Bone marrow (tissue), 2 donors: ENCODE measurements around the gene CD6.

Experiments used
- DNase-seq, 2 donors: peaks; one replicate each; lab custom pipeline; 2025; lab: John Stamatoyannopoulos, UW

CD6 gene

GRCh38 chr11:60971520-60971919, at the start of gene CD6:
Gene CD6, plus strand, starts transcription at chr11:60971680. Its CDS starts 186 bp downstream, at chr11:60971866.
- no peak for DNase-seq

- no peak for DNase-seq
Observed at GRCh38 chr11:60921777-60922335, 49.6 kb upstream of the CD6 start.

GRCh38 chr11:60922906-60923305, 48.6 kb upstream of the CD6 start:
- no peak for DNase-seq

- no peak for DNase-seq
Observed at GRCh38 chr11:60923326-60923725, 48.2 kb upstream of the CD6 start.

GRCh38 chr11:60923800-60924109, 47.7 kb upstream of the CD6 start:
- DNase-seq: no peak

- DNase-seq: no peak
Observed at GRCh38 chr11:60924110-60924905, 47.2 kb upstream of the CD6 start, which contains the start of gene TMEM132A. Gene TMEM132A, plus strand, starts transcription at chr11:60924460. Its CDS starts 174 bp downstream, at chr11:60924634.

- no peak for DNase-seq
Observed at GRCh38 chr11:60924906-60925853, 46.3 kb upstream of the CD6 start.

GRCh38 chr11:60925868-60926267, 45.6 kb upstream of the CD6 start:
- no peak for DNase-seq

- no peak for DNase-seq
Observed at GRCh38 chr11:60926500-60926899, 45.0 kb upstream of the CD6 start.

- no peak for DNase-seq
Observed at GRCh38 chr11:60927061-60927592, 44.4 kb upstream of the CD6 start.

- no peak for DNase-seq
Observed at GRCh38 chr11:60927600-60927999, 43.9 kb upstream of the CD6 start.

GRCh38 chr11:60928563-60929001, 42.9 kb upstream of the CD6 start:
- DNase-seq: no peak

GRCh38 chr11:60929764-60930163, 41.7 kb upstream of the CD6 start:
- no peak for DNase-seq

- DNase-seq: no peak
Observed at GRCh38 chr11:60930394-60930793, 41.1 kb upstream of the CD6 start.

GRCh38 chr11:60931917-60932316, 39.6 kb upstream of the CD6 start:
- DNase-seq: no peak

GRCh38 chr11:60932605-60933356, 38.7 kb upstream of the CD6 start:
- DNase-seq: no peak

GRCh38 chr11:60933416-60934123, 37.9 kb upstream of the CD6 start:
- no peak for DNase-seq

GRCh38 chr11:60934124-60934789, 37.2 kb upstream of the CD6 start:
- DNase-seq: no peak

GRCh38 chr11:60934790-60935605, 36.5 kb upstream of the CD6 start:
- no peak for DNase-seq
